ENCODE measurements around the gene EIF4ENIF1.

EIF4ENIF1 gene

GRCh38 chr22:31451709-31452571 is 37.7 kb downstream of the EIF4ENIF1 start:
- peak; percentile 63 for TF ChIP-seq CTCF (IDR thresholded peaks at IDR 0.05; ENCODE audit: low read depth, low read length)
- no peak overlapping the region for H3K4me3 ChIP-seq (replicated peaks in 1 of 2; ENCODE audit: low read depth in 2 of 2, low read length in 2 of 2)
- peak; percentile 66 to 80 for DNase-seq (ENCODE audit: low read depth in 2 of 2)

DNA sequence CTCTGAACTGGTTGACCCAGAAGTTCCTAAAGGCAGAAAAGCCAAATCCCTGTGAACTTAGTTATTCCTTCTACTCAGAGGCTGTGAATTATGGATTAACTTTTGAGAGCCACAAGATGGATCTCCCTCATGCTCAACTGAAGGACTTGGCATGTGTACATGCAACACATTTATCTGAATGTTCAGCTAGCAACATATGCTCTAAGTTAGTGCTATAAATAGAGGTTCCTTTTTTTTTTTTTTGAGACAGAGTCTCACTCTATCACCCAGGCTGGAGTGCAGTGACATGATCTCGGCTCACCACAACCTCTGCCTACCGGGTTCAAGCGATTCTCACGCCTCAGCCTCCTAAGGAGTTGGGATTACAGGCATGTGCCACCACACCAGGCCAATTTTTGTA is 40.1 kb downstream of the EIF4ENIF1 start:
- H3K4me3 ChIP-seq (replicated peaks in 1 of 2; ENCODE audit: low read depth in 2 of 2, low read length in 2 of 2) = no peak overlapping the region
- DNase-seq (ENCODE audit: low read depth in 2 of 2) = no peak
- no peak for TF ChIP-seq CTCF (IDR thresholded peaks at IDR 0.05; ENCODE audit: low read depth, low read length)

DNA sequence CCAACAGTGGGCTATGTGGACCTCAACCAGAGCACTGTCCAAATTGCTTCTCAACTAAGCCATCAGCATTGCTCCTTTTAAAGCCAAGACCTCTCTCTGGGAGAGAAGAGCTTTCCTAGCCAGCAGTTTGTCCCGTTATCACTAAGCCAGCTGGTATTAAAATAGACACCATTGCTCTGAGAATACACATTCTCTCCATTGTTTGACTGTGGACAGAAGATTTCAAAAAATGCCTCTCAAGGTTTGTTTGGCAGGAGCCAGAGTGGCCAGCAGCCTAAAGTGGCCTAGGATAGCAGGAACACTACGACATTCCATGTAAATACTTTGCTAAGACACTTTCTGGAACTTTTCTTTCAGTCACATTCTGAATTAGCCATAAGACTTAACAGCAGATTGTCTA is 41.3 kb downstream of the EIF4ENIF1 start:
- DNase-seq (ENCODE audit: low read depth in 2 of 2) = peak in 1 of 2 donors; percentile 9
- no peak for TF ChIP-seq CTCF (IDR thresholded peaks at IDR 0.05; ENCODE audit: low read depth, low read length)
- H3K4me3 ChIP-seq (replicated peaks in 1 of 2; ENCODE audit: low read depth in 2 of 2, low read length in 2 of 2) = no peak overlapping the region

DNA sequence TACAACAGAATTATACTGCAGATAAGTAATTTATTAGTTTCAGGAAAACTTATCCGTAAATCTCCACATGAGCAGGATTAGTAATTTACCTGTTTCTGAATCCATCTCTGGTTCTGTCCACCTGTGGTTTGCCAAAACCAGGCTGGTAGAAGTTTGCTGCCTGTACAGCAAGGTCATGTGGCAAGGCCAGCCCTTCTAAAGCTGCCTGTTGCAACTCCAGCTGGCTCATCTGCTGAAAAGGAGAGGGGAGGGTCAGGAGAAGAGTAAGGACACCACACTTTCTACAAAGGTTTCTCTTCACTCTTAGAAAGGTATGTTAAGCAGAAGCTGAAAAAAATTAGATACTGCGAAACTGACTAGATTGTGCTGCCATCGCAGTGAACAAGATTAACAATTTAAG is 42.3 kb downstream of the EIF4ENIF1 start:
- no peak overlapping the region for H3K4me3 ChIP-seq (replicated peaks in 1 of 2; ENCODE audit: low read depth in 2 of 2, low read length in 2 of 2)
- no peak for TF ChIP-seq CTCF (IDR thresholded peaks at IDR 0.05; ENCODE audit: low read depth, low read length)
- DNase-seq (ENCODE audit: low read depth in 2 of 2) = no peak

GRCh38 chr22:31446767-31447166 is 42.9 kb downstream of the EIF4ENIF1 start:
- DNase-seq (ENCODE audit: low read depth in 2 of 2) = no peak
- no peak overlapping the region for H3K4me3 ChIP-seq (replicated peaks in 1 of 2; ENCODE audit: low read depth in 2 of 2, low read length in 2 of 2)
- no peak for TF ChIP-seq CTCF (IDR thresholded peaks at IDR 0.05; ENCODE audit: low read depth, low read length)

DNA sequence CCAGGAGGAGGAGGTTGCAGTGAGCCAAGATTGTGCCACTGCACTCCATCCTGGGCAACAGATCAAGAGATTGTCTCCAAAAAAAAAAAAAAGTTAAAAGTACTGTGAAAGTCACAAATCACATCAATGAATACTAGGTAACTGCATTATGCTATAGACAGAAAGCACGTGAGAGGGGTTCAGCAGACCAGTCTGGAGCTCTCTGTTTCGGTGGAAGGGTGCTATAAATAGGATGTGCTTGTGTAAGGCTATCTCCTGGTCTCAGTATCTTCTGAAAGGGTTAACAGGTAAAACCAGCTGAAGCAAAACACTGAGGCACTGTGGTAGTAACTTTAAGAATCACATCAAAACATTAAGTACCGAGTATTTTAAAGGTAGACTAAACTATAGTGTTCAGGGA is 43.4 kb downstream of the EIF4ENIF1 start:
- H3K4me3 ChIP-seq (replicated peaks in 1 of 2; ENCODE audit: low read depth in 2 of 2, low read length in 2 of 2) = no peak overlapping the region
- no peak for TF ChIP-seq CTCF (IDR thresholded peaks at IDR 0.05; ENCODE audit: low read depth, low read length)

More for the DNA sequence above, 43.4 kb downstream of the EIF4ENIF1 start:
- DNase-seq (ENCODE audit: low read depth in 2 of 2) = no peak

Data from cardiac fibroblast (primary cell).